GM19455 (cell line): ENCODE measurements around the gene SDHA.
"Not testable (repeated sequence)": the region's sequence is repeated elsewhere in the genome, so short reads cannot be mapped to it uniquely, and the experiment has no call there.

ENCODE experiments used
- ATAC-seq: cut with Tn5 transposase; IDR thresholded peaks from one replicate; pipeline ENCODE4 v1.9.1; 2021; ENCODE audit not compliant: unreplicated experiment

The SDHA gene

DNA sequence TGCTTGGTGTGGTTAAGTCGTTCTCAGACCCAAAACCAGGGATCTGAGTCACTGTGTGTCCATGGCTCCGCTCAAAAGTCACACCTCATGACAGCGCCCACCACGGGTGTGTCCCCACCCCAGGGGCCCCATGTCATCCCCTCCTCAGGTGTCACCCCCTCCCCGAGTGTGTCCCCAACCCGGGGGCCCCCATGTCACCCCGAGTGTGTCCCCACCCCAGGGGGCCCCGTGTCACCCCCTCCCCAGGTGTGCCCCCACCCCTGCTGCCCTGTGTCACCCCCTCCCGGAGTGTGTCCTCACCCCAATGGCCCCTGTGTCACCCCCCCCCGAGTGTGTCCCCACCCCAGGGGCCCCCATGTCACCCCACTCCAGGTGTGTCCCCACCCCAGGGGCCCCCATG is 21.8 kb upstream of the SDHA start:
- ATAC-seq: no peak

DNA sequence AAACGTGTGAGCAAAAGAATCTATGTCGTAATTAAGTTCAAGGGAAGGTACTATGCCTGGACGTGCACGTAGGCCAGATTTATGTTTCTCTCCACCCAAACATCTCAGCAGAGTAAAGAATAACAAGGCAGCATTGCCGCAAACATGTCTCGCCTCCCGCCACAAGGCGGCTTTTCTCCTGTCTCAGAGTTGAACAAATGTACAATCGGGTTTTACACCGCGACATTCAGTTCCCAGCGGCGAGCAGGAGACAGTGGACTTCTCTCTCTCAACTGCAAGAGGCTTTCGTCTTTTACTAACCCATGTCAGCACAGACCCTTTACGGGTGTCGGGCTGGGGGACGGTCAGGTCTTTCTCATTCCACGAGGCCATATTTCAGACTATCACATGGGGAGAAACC is 21.1 kb upstream of the SDHA start:
- ATAC-seq: not testable (repeated sequence)

GRCh38 chr5:197892-198489 is 20.1 kb upstream of the SDHA start:
- ATAC-seq: no peak

DNA sequence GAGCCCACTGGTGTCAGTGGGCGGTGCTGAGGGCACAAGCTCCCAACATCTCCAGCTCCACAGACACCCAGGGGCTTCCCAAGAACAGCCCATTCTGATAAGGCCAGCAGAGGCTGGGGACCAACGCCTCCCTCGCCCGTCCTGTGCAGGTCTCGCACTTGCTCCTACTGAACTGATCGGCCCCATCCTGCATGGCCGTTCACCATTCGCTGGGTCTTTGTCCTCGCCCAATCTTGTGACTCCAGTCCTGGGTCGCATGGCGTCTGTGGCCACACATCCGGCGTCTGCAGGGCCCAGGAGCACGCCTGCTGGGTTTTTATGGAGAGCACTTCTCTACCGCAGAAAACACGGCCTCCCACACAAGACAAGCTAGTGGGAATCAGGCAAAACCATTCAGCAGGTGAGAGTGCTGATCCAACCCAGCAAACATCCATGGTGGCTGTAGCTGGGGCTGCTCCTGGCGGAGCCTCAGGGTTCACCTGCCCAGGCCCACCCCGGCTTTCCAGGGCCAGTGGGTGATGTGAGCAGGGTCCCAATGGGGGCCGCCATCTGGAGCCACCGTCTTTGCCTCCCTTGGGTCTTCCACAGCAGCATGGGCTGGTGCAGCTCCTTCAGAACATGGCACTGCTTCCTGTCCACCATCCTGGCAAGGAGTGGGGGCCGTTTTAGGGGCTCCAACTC is 19.5 kb upstream of the SDHA start:
- no peak for ATAC-seq

- ATAC-seq: no peak
Measured at GRCh38 chr5:199197-199949, 18.7 kb upstream of the SDHA start.

DNA sequence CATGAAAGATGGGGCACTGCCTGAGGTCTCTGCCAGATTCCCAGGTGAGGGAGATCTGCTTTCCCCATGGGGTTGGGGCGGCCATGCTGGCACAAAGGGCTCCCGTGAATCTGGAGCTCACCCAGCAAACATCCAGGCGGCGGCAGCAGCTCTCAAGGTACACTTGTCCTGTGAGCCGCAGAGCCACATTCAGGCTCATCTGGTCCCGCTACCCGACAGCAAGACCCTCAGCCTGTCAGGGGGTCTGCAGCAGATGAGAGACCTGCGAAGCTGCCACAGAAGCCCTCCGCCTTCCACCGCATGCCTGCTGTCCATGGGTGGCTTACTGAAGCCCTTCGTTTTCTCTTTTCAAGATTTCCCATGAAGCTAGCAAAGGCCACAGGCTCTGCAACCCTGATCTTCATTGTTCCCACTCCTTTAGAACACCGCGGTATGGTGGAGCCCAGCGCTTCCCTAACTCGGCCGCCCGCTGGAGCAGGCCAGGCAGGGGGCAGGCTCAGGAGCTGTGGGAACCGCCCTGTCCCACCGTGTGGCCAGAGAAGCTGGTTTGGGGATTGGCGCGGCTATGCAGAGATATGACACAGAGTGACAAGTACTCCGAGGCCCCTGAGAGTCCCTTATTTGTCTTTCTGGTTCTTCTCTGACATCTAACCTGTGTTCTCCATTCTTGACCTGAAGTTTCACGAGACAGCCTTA is 18.0 kb upstream of the SDHA start:
- no peak for ATAC-seq

DNA sequence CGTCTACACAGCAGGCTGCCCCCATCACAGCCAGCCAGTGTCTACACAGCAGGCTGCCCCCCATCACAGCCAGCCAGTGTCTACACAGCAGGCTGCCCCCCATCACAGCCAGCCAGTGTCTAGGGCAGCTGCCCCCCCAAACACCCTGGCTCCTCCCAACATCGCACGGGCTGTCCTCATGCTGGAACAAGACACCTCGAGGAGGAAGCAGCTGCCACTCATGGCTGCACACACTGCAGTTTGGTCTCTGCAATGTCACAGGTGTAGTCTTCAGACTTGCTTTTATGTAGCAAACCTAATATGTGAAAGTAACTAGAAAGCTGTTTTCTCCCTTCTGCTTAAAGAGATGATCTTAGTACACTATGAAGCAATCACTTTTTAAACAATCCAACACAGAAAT is 17.1 kb upstream of the SDHA start:
- no peak for ATAC-seq

- no peak for ATAC-seq
Measured at GRCh38 chr5:201672-202071, 16.4 kb upstream of the SDHA start.

DNA sequence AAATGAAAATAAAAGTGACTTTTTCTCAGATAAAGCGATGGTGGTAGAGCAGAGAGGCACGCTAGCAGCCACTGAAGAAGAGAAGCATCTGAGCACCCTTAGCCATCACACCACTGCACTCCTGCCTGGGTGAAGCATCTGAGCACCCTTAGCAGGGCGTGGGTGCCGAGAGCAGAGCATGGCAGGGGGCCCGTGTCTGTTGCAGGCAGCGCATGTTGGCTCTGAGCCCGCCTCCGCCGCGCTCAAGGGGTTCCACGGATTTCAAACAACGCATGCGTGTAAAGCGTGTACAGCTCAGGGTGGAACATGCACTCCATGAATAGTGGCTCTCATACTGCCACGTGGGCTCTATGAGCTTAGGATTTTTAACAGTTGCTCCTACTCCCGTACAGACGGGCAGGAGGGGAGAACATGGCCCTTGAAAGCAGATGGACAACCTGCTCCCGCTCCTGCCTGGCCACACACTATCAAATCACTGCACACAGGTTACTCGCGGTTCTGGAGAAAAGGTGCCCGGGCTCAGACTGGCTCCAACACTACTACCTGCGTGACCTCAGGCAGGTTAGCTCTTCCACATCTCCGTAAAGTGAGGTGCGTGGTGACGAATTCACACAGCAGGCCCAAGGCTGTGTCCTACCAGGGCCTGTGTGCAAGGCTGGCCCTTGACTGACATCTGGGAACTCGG is 14.7 kb upstream of the SDHA start:
- no peak for ATAC-seq

DNA sequence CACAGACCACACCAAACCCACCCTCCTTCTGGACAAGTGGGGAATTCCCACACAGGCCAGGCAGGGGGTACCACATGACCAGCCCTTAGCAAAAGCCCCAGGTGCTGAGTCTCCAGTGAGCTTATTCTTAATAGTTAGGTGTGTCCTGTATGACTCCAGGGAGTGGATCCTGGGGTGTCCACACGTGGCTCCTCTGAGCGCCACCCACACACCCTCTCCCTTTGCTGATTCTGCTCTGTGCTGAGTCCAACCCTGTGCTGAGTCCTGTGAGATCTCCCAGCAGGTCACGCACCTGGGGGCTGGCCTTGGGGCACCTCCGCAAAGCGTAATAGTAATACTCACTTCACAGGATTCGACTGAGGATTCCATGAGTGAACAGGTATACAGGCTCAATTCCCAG is 14.1 kb upstream of the SDHA start:
- no peak for ATAC-seq

GRCh38 chr5:204462-204861 is 13.7 kb upstream of the SDHA start:
- no peak for ATAC-seq

DNA sequence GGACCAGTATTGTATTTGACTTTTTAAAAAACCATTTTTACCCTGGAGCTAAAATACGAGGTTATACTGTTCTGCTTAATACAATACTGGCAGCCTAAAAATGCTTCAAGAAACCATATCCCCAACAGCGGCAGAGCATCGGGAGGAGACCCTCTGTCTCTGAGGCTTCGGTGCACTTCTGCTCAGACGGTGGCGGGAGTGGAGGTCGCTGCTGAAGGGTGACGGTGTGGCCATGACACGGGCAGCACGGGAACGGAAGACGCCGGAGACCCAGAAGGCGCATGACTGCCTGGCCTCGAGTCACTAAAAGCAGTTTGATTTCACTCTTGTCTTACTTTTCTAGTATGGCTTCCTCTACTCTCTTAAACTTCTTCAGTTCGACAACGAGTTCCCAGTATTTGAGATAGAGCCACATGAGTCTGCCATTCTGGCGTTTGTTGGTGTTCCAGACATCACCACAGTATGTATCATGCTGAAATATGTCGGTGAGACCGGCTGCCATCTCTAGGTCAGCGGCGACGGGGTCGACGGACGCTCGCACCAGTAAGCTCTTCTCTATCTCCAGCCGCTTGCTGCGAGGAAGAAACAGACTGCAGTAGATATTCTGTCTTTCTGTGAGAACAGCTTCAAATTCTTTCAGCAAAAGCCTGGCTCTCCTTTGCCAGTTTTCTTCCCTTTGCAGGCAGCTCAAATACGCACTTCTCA is 13.0 kb upstream of the SDHA start:
- ATAC-seq: no peak

DNA sequence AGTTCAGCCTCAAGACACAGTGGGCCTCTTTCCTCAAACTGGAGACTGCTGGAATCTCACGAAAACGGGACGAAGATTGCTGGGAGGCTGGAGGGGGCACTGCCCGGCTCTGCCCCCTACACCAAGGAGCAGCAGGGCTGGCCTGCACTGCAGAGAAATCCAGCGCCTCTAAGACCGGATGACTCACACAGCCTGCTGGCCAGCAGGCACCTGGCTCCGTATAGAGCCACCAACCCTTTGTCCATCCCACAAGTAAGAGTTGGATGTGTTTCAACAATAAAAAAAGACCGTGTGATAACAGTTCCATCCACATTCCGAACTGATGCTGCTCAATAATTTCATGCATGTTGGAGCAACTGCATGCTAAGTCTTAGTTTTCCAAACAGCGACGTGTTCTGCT is 11.7 kb upstream of the SDHA start:
- no peak for ATAC-seq

GRCh38 chr5:206927-207536 is 11.1 kb upstream of the SDHA start:
- ATAC-seq: no peak

- ATAC-seq: no peak
Measured at GRCh38 chr5:207599-207998, 10.5 kb upstream of the SDHA start.

- no peak for ATAC-seq
Measured at GRCh38 chr5:208449-209114, 9.5 kb upstream of the SDHA start.

GRCh38 chr5:213803-214395 is 4.2 kb upstream of the SDHA start:
- no peak for ATAC-seq

GRCh38 chr5:215256-215655 is 2.9 kb upstream of the SDHA start:
- not testable (repeated sequence) for ATAC-seq

DNA sequence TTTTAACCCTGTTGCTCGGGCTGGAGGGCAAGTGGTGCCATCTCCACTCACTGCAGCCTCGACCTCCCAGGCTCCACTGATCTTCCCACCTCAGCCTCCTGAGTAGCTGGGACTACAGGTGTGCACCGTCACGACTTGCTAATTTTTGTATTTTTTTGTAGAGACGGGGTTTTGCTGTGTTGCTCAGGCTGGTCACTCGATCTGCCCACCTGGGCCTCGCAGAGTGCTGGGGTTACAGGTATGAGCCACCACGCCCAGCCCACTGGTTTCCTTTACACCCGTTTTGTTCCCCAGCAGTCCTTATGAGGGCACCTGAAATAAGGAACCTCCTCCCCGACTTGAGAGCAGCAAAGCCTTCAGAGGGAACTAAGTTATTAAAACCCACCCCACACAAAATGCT is 2.0 kb upstream of the SDHA start:
- not testable (repeated sequence) for ATAC-seq
